H1 (cell line): Measurements from ENCODE around the gene VPS41. TPM values are rescaled to one million over a fixed set of nuclear protein-coding genes. Genes with fewer than 3 reads are reported as not detected.

ENCODE experiments used
- CTCF ChIA-PET: fragments of 300-600 bp; sonication (Branson Sonifier 250); formaldehyde crosslinking; loops from one replicate; lab custom pipeline; 2021; ENCODE audit not compliant: partially characterized antibody; lab: Charles Lee
- POLR2A ChIA-PET: fragments of 300-600 bp; sonication (Branson Sonifier 250); formaldehyde crosslinking; loops from one replicate; lab custom pipeline; 2021; ENCODE audit warnings: inconsistent platforms; ENCODE audit not compliant: partially characterized antibody; lab: Charles Lee
- DNase-seq, 2 experiments: peaks; one replicate each; pipeline versions ENCODE4 v3.0.0 to v3.0.0-alpha.2; 2010 to 2022; ENCODE audit warnings: low spot score in 2 of 2, low read depth in 1 of 2, mixed read lengths in 1 of 2
- FAIRE-seq: peaks from 2 replicates; lab custom pipeline; 2011; peaks lifted over from hg19 to GRCh38; lab: Jason Lieb, UNC
- H2AFZ ChIP-seq: 2 replicates; pipeline ENCODE4 v1.8.1; 2012; ENCODE audit warnings: low read length, inconsistent platforms
- H2AK5ac ChIP-seq: 2 replicates; pipeline ENCODE4 v1.6.1; 2013; ENCODE audit warnings: low read depth, low read length
- H2BK120ac ChIP-seq: replicated peaks from 2 replicates; pipeline ENCODE3; 2013; ENCODE audit warnings: low read depth, low read length, inconsistent platforms
- H2BK12ac ChIP-seq: 2 replicates; pipeline ENCODE4 v1.6.1; 2013; ENCODE audit warnings: low read depth, low read length
- H2BK15ac ChIP-seq: 2 replicates; pipeline ENCODE4 v1.6.1; 2013; ENCODE audit warnings: low read length
- H2BK20ac ChIP-seq: 2 replicates; pipeline ENCODE4 v1.6.1; 2013; ENCODE audit warnings: low read length
- H2BK5ac ChIP-seq: 2 replicates; pipeline ENCODE4 v1.6.1; 2013; ENCODE audit warnings: low read depth, low read length
- H3K14ac ChIP-seq: 2 replicates; pipeline ENCODE4 v1.6.1; 2013; ENCODE audit warnings: inconsistent platforms; ENCODE audit not compliant: insufficient read length
- H3K18ac ChIP-seq: 2 replicates; pipeline ENCODE4 v1.6.1; 2013; ENCODE audit warnings: low read length; ENCODE audit errors: extremely low read depth
- H3K23ac ChIP-seq: 2 replicates; pipeline ENCODE4 v1.6.1; 2013; ENCODE audit warnings: inconsistent platforms; ENCODE audit not compliant: insufficient read length
- H3K23me2 ChIP-seq: 2 replicates; pipeline ENCODE4 v1.6.1; 2013; ENCODE audit warnings: low read depth, low read length
- H3K27ac ChIP-seq: 2 replicates; pipeline ENCODE4 v1.6.1; 2011; ENCODE audit warnings: low read depth, low read length, inconsistent platforms
- H3K27me3 ChIP-seq, 4 experiments: replicated peaks in 1 of 4; 1 replicate in 1 of 4; 2 replicates in 3 of 4; pipeline versions ENCODE4 v1.6.1 to v1.8.1; 2011 to 2013; ENCODE audit warnings: low read length in 3 of 4, mild to moderate bottlenecking in 3 of 4, inconsistent platforms in 2 of 4, mixed read lengths in 2 of 4, moderate library complexity in 1 of 4; ENCODE audit not compliant: control insufficient read depth in 3 of 4, insufficient read depth in 3 of 4; ENCODE audit errors: extremely low read depth in 1 of 4
- H3K36me3 ChIP-seq, 4 experiments: 2 replicates each; pipeline versions ENCODE4 v1.6.1 to v1.8.1; 2011 to 2013; ENCODE audit warnings: mild to moderate bottlenecking in 4 of 4, low read length in 3 of 4, moderate library complexity in 2 of 4, control low read depth in 1 of 4, inconsistent platforms in 1 of 4; ENCODE audit not compliant: insufficient read depth in 4 of 4, control insufficient read depth in 2 of 4
- H3K4ac ChIP-seq: replicated peaks from 2 replicates; pipeline ENCODE3; 2013; ENCODE audit warnings: low read length, low read depth, mixed read lengths, inconsistent platforms; ENCODE audit not compliant: insufficient read length
- H3K4me1 ChIP-seq, 4 experiments: replicated peaks in 1 of 4; 1 replicate in 1 of 4; 2 replicates in 3 of 4; pipeline versions ENCODE4 v1.6.1 to v1.8.1; 2011 to 2013; ENCODE audit warnings: low read length in 3 of 4, inconsistent platforms in 2 of 4, mixed read lengths in 1 of 4; ENCODE audit not compliant: insufficient read depth in 4 of 4, control insufficient read depth in 3 of 4
- H3K4me2 ChIP-seq, 2 experiments: 2 replicates each; pipeline versions ENCODE4 v1.6.1 to v1.8.1; 2011 to 2013; ENCODE audit warnings: low read depth in 2 of 2, low read length in 2 of 2, control low read depth in 1 of 2, inconsistent platforms in 1 of 2, mild to moderate bottlenecking in 1 of 2; ENCODE audit not compliant: insufficient read depth in 1 of 2
- H3K4me3 ChIP-seq, 4 experiments: fragments of 200-600, 300-600 bp in 1 of 4; sonication (generic), shearing (Covaris generic), sonication (Bioruptor Twin) in 1 of 4; 2 replicates each; pipeline versions ENCODE4 v1.5.1 to v1.8.1; 2011 to 2016; ENCODE audit warnings: low read length in 4 of 4, low read depth in 3 of 4, control low read depth in 2 of 4, inconsistent platforms in 2 of 4, mild to moderate bottlenecking in 2 of 4, mixed read lengths in 1 of 4, moderate library complexity in 1 of 4; ENCODE audit not compliant: insufficient read depth in 2 of 4; ENCODE audit errors: extremely low read depth in 1 of 4
- H3K56ac ChIP-seq: replicated peaks from 2 replicates; pipeline ENCODE3; 2013; ENCODE audit warnings: low read depth, mild to moderate bottlenecking, mixed read lengths, low read length, inconsistent platforms; ENCODE audit not compliant: insufficient read length
- H3K79me1 ChIP-seq: 2 replicates; pipeline ENCODE4 v1.6.1; 2013; ENCODE audit warnings: low read depth, low read length, control low read depth
- H3K79me2 ChIP-seq, 2 experiments: 2 replicates each; pipeline versions ENCODE4 v1.6.1 to v1.8.1; 2012 to 2013; ENCODE audit warnings: low read length in 2 of 2, mild to moderate bottlenecking in 2 of 2, inconsistent platforms in 1 of 2; ENCODE audit not compliant: insufficient read depth in 2 of 2, control insufficient read depth in 1 of 2
- H3K9ac ChIP-seq, 4 experiments: replicated peaks in 1 of 4; 1 replicate in 1 of 4; 2 replicates in 3 of 4; pipeline versions ENCODE4 v1.6.1 to v1.8.1; 2011 to 2013; ENCODE audit warnings: low read depth in 3 of 4, low read length in 3 of 4, control low read depth in 2 of 4, mild to moderate bottlenecking in 2 of 4, moderate library complexity in 2 of 4, inconsistent platforms in 1 of 4; ENCODE audit errors: extremely low read depth in 1 of 4
- H3K9me3 ChIP-seq, 2 experiments: 2 replicates each; pipeline versions ENCODE4 v1.6.1 to v1.8.1; 2012 to 2013; ENCODE audit warnings: mild to moderate bottlenecking in 2 of 2, moderate library complexity in 2 of 2, control low read depth in 1 of 2, inconsistent platforms in 1 of 2, low read depth in 1 of 2, low read length in 1 of 2, mixed read lengths in 1 of 2; ENCODE audit not compliant: insufficient read depth in 2 of 2
- H4K20me1 ChIP-seq, 2 experiments: replicated peaks in 1 of 2; 2 replicates each; pipeline versions ENCODE3 to v1.8.1; 2011 to 2013; ENCODE audit warnings: inconsistent platforms in 2 of 2, low read length in 2 of 2, mild to moderate bottlenecking in 1 of 2; ENCODE audit not compliant: insufficient read depth in 2 of 2, control insufficient read depth in 1 of 2
- H4K5ac ChIP-seq: 2 replicates; pipeline ENCODE4 v1.6.1; 2013; ENCODE audit warnings: low read length, low read depth, mixed read lengths, inconsistent platforms; ENCODE audit not compliant: insufficient read length
- H4K8ac ChIP-seq: 2 replicates; pipeline ENCODE4 v1.8.0; 2013; ENCODE audit warnings: mild to moderate bottlenecking, moderate library complexity, low read length, inconsistent platforms; ENCODE audit not compliant: insufficient read depth; ENCODE audit errors: extremely low read depth
- H4K91ac ChIP-seq: replicated peaks from 2 replicates; pipeline ENCODE3; 2013; ENCODE audit warnings: low read length, mixed read lengths, inconsistent platforms; ENCODE audit not compliant: insufficient read length
- EZH2 ChIP-seq: fragments of 200-600 bp; sonication (generic); IDR thresholded peaks from 2 replicates; pipeline ENCODE4 v1.7.1; 2012; ENCODE audit warnings: low read depth, mild to moderate bottlenecking, moderate library complexity, low read length, inconsistent platforms; ENCODE audit not compliant: severe bottlenecking
- JUN ChIP-seq: IDR thresholded peaks from 2 replicates; pipeline ENCODE4 v1.6.1; 2011; ENCODE audit warnings: low read depth, mild to moderate bottlenecking, improper control_type of control experiment, low read length
- KDM4A ChIP-seq: IDR thresholded peaks from one replicate; pipeline ENCODE4 v1.7.1; 2012; ENCODE audit warnings: low read depth, mild to moderate bottlenecking, moderate library complexity, low read length, inconsistent platforms; ENCODE audit not compliant: severe bottlenecking
- PHF8 ChIP-seq: fragments of 200-600 bp; sonication (generic); conservative IDR thresholded peaks from 2 replicates; pipeline ENCODE4 v1.7.1; 2012; ENCODE audit warnings: low read depth, mild to moderate bottlenecking, inconsistent platforms, low read length, moderate library complexity
- SIRT6 ChIP-seq: IDR thresholded peaks from one replicate; pipeline ENCODE4 v1.7.1; 2012; ENCODE audit warnings: low read length, inconsistent platforms
- TCF12 ChIP-seq: IDR thresholded peaks from 2 replicates; pipeline ENCODE4 v1.6.1; 2011; ENCODE audit warnings: low read depth, mild to moderate bottlenecking, low read length
- WGBS, 2 experiments: shearing (Covaris generic) in 1 of 2; methylation state at CpG; one replicate each; pipeline versions ENCODE4 v1.1.6 to v1.1.7; 2013 to 2015; ENCODE audit warnings: low lambda C conversion rate in 2 of 2, mixed read lengths in 2 of 2, inconsistent platforms in 1 of 2, low coverage in 1 of 2, missing lambda C conversion rate in 1 of 2; ENCODE audit not compliant: insufficient replicate concordance in 2 of 2, insufficient coverage in 1 of 2, insufficient read length in 1 of 2; ENCODE audit errors: extremely low coverage in 1 of 2, missing lambda C conversion rate in 1 of 2; 5-methylcytosine and 5-hydroxymethylcytosine counted together
- polyA plus RNA-seq, 7 experiments: library from polyadenylated mRNA; depleted of rRNA in 3 of 7; stranded (reverse) in 5 of 7; unstranded in 2 of 7; fragments of >200 nt in 5 of 7; fragments of 200-250 nt in 2 of 7; gene quantifications; 1 replicate in 5 of 7; 2 replicates in 1 of 7; 4 replicates in 1 of 7; pipeline versions ENCODE4 v1.2.1 to v1.2.3, GENCODE V29; 2011 to 2013; ENCODE audit warnings: missing spikeins in 2 of 7, mixed read lengths in 2 of 7
- total RNA-seq: library from RNA; stranded (reverse); fragmentation: NEBNext Ultra II Directional; extraction: Animal tissue kit (Norgen Biotek cat#: 25700); gene quantifications from 2 replicates; pipeline ENCODE4 v1.2.1, GENCODE V29; 2021

Gene VPS41
- total and polyA plus RNA-seq, 2 of the 8 experiments (the other 6 are each of a cell fraction or from before 2014, with no cell fraction given) = 10.7 to 63.3 TPM

- Histone ChIP-seq H4K20me1 (no peaks in the 10 kb centered on the region), H3K27me3 (peaks cover 0 to 2% (median 0%) of the 10 kb centered on the region in 4 experiments; a peak in 1 of 7 replicates), H3K56ac (no peak overlapping the region), H3K36me3 (peaks cover 0 to 13% (median 1%) of the 10 kb centered on the region in 4 experiments; a peak in 3 of 8 replicates), H3K79me2 (no peaks in the 10 kb centered on the region), H4K8ac (no peak overlapping the region), H3K23ac (no peak overlapping the region), H3K4ac (no peak overlapping the region), H3K9me3 (no peaks in the 10 kb centered on the region), H3K4me1 (no peaks in the 10 kb centered on the region), H3K4me3 (no peak overlapping the region), H2BK12ac (no peak overlapping the region), H3K4me2 (no peak overlapping the region), H3K18ac (no peak overlapping the region), H2BK120ac (no peak overlapping the region), H4K5ac (no peak overlapping the region), H3K79me1 (no peaks in the 10 kb centered on the region), H2AK5ac (no peak overlapping the region), H2BK20ac (no peak overlapping the region), H2BK5ac (no peak overlapping the region), H3K23me2 (no peaks in the 10 kb centered on the region), H2BK15ac (no peak overlapping the region), H3K14ac (no peak overlapping the region), H2AFZ (no peak overlapping the region), H3K9ac (no peak overlapping the region), H3K27ac (no peak overlapping the region), H4K91ac (no peak overlapping the region)
- ChIA-PET CTCF (interaction anchor here (0.9 to 1.4 kb wide), 2 partner anchors 9 to 259 kb away, joined by 3 read pairs; no protein-coding TSS in a partner anchor), POLR2A (no interaction called here)
- FAIRE-seq (no peak), DNase-seq (no peak)
- TF ChIP-seq JUN (no peak), KDM4A (no peak), EZH2 (no peak), SIRT6 (no peak), TCF12 (no peak), PHF8 (no peak)
- WGBS, 2 experiments = 100% methylated on average over 2 of the region's 2 CpGs; no CpG with 5 or more reads in 1 of the 2 experiments
Observed at GRCh38 chr7:38759028-38759427, 150.0 kb downstream of the VPS41 start.
